ENCODE data around the gene ESR1. TPM values are rescaled to one million over a fixed set of nuclear protein-coding genes. Genes with fewer than 3 reads are reported as not detected.
"Not testable (repeated sequence)": the region's sequence is repeated elsewhere in the genome, so short reads cannot be mapped to it uniquely, and the experiment has no call there.

ESR1 gene
- total RNA-seq, 1 donor from 2014 or later = 0.05 TPM

DNA sequence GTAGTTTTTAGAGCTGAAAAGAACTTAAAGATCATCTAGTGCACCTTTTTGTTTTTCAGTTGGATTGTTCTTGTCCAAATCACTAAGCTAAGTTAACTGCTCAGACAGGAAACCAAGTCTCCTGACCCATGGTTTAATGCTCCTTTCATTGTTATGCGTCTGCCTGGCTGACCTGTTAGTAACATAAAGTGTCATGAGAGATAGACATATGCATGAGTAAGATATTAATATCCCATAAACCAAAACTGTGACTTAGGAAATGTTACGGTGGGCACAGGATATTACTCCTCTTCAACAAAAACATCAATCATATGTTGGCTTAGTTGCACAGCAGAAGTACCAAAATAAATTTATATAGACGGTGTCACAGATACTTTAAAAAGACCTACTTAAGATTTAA lies 84.0 kb downstream of the ESR1 start:
- no peaks in the 10 kb centered on the region for H3K36me3 Mint-ChIP-seq (ENCODE audit: low read depth, unreplicated experiment)
- DNase-seq (ENCODE audit: low read depth) (no peak), FAIRE-seq (no peak)
- no peaks in the 10 kb centered on the region for H3K9me3 ChIP-seq (ENCODE audit: insufficient read depth, low read depth, low read length)
- no peaks in the 10 kb centered on the region for H3K4me1 ChIP-seq (ENCODE audit: insufficient read depth, low read length)
- H3K9me3 Mint-ChIP-seq (ENCODE audit: unreplicated experiment) = no peaks in the 10 kb centered on the region
- H3K4me3 Mint-ChIP-seq (ENCODE audit: unreplicated experiment) = no peak overlapping the region
- H4K20me1 ChIP-seq (ENCODE audit: insufficient read depth, low read length) = no peaks in the 10 kb centered on the region
- no peak overlapping the region for H3K27ac ChIP-seq (ENCODE audit: low read depth, low read length)
- no peaks in the 10 kb centered on the region for H3K27me3 Mint-ChIP-seq (ENCODE audit: low read depth, unreplicated experiment)
- H3K79me2 ChIP-seq (ENCODE audit: insufficient read depth, low read length) = no peaks in the 10 kb centered on the region
- no peak overlapping the region for H3K27ac Mint-ChIP-seq (ENCODE audit: unreplicated experiment)
- H3K4me1 Mint-ChIP-seq (ENCODE audit: low read depth, unreplicated experiment) = no peaks in the 10 kb centered on the region
- no peak overlapping the region for H2AFZ ChIP-seq (ENCODE audit: low read depth, low read length)
- no peak overlapping the region for H3K9ac ChIP-seq (ENCODE audit: low read length)
- no peak overlapping the region for H3K4me3 ChIP-seq (ENCODE audit: insufficient read depth, low read depth, low read length)
- no peaks in the 10 kb centered on the region for H3K36me3 ChIP-seq (ENCODE audit: insufficient read depth, low read length)
- no peaks in the 10 kb centered on the region for H3K27me3 ChIP-seq (ENCODE audit: insufficient read depth, low read length)
- TF ChIP-seq, protein P1, sequence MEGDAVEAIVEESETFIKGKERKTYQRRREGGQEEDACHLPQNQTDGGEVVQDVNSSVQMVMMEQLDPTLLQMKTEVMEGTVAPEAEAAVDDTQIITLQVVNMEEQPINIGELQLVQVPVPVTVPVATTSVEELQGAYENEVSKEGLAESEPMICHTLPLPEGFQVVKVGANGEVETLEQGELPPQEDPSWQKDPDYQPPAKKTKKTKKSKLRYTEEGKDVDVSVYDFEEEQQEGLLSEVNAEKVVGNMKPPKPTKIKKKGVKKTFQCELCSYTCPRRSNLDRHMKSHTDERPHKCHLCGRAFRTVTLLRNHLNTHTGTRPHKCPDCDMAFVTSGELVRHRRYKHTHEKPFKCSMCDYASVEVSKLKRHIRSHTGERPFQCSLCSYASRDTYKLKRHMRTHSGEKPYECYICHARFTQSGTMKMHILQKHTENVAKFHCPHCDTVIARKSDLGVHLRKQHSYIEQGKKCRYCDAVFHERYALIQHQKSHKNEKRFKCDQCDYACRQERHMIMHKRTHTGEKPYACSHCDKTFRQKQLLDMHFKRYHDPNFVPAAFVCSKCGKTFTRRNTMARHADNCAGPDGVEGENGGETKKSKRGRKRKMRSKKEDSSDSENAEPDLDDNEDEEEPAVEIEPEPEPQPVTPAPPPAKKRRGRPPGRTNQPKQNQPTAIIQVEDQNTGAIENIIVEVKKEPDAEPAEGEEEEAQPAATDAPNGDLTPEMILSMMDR (IDR thresholded peaks at IDR 0.05; ENCODE audit: insufficient read depth, low read depth, low read length) = no peak
- no peak for TF ChIP-seq EZH2 (IDR thresholded peaks at IDR 0.05; ENCODE audit: insufficient read depth, low read length)
- H3K4me2 ChIP-seq (ENCODE audit: low read length) = no peak overlapping the region

DNA sequence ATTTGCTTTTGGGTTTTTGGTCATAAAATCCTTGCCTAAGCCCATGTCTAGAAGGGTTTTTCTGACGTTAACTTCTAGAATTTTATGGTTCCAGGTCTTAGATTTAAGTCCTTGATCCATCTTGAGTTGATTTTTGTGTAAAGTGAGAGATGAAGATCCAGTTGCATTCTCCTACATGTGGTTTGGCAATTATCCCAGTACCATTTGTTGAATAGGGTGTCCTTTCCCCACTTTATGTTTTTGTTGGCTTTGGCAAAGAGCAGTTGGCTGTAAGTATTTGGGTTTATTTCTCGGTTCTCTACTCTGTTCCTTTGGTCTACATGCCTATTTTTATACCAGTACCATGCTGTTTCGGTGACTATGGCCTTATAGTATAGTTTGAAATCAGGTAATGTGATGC lies 86.9 kb downstream of the ESR1 start:
- not testable (repeated sequence) for H3K79me2 ChIP-seq (ENCODE audit: insufficient read depth, low read length); H3K4me1 ChIP-seq (ENCODE audit: insufficient read depth, low read length); H3K27me3 Mint-ChIP-seq (ENCODE audit: low read depth, unreplicated experiment); H3K9ac ChIP-seq (ENCODE audit: low read length); H3K4me2 ChIP-seq (ENCODE audit: low read length); H3K27ac ChIP-seq (ENCODE audit: low read depth, low read length); H4K20me1 ChIP-seq (ENCODE audit: insufficient read depth, low read length); H3K27me3 ChIP-seq (ENCODE audit: insufficient read depth, low read length); H3K9me3 Mint-ChIP-seq (ENCODE audit: unreplicated experiment); H3K27ac Mint-ChIP-seq (ENCODE audit: unreplicated experiment); H3K4me3 ChIP-seq (ENCODE audit: insufficient read depth, low read depth, low read length); H3K36me3 Mint-ChIP-seq (ENCODE audit: low read depth, unreplicated experiment); FAIRE-seq; H3K36me3 ChIP-seq (ENCODE audit: insufficient read depth, low read length); H3K9me3 ChIP-seq (ENCODE audit: insufficient read depth, low read depth, low read length); H3K4me1 Mint-ChIP-seq (ENCODE audit: low read depth, unreplicated experiment); H3K4me3 Mint-ChIP-seq (ENCODE audit: unreplicated experiment); H2AFZ ChIP-seq (ENCODE audit: low read depth, low read length)
- DNase-seq (ENCODE audit: low read depth) = peak; percentile 23

DNA sequence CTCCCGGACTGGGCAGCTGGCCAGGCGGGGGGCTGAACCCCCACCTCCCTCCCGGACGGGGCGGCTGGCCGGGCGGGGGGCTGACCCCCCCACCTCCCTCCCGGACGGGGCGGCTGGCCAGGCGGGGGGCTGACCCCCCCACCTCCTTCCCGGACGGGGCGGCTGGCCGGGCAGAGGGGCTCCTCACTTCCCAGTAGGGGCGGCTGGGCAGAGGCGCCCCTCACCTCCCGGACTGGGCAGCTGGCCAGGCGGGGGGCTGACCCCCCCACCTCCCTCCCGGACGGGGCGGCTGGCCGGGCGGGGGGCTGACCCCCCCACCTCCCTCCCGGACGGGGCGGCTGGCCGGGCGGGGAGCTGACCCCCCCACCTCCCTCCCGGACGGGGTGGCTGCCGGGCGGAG lies 91.7 kb downstream of the ESR1 start:
- DNase-seq (ENCODE audit: low read depth); H3K79me2 ChIP-seq (ENCODE audit: insufficient read depth, low read length); H3K4me2 ChIP-seq (ENCODE audit: low read length); H3K36me3 Mint-ChIP-seq (ENCODE audit: low read depth, unreplicated experiment); H3K9me3 Mint-ChIP-seq (ENCODE audit: unreplicated experiment); H3K4me1 ChIP-seq (ENCODE audit: insufficient read depth, low read length); H2AFZ ChIP-seq (ENCODE audit: low read depth, low read length); H3K9ac ChIP-seq (ENCODE audit: low read length); FAIRE-seq; H3K36me3 ChIP-seq (ENCODE audit: insufficient read depth, low read length); H3K27ac ChIP-seq (ENCODE audit: low read depth, low read length); H3K27me3 ChIP-seq (ENCODE audit: insufficient read depth, low read length); H3K9me3 ChIP-seq (ENCODE audit: insufficient read depth, low read depth, low read length); H3K27me3 Mint-ChIP-seq (ENCODE audit: low read depth, unreplicated experiment); H3K4me3 ChIP-seq (ENCODE audit: insufficient read depth, low read depth, low read length); H3K4me1 Mint-ChIP-seq (ENCODE audit: low read depth, unreplicated experiment); H4K20me1 ChIP-seq (ENCODE audit: insufficient read depth, low read length); H3K27ac Mint-ChIP-seq (ENCODE audit: unreplicated experiment); H3K4me3 Mint-ChIP-seq (ENCODE audit: unreplicated experiment): not testable (repeated sequence)

DNA sequence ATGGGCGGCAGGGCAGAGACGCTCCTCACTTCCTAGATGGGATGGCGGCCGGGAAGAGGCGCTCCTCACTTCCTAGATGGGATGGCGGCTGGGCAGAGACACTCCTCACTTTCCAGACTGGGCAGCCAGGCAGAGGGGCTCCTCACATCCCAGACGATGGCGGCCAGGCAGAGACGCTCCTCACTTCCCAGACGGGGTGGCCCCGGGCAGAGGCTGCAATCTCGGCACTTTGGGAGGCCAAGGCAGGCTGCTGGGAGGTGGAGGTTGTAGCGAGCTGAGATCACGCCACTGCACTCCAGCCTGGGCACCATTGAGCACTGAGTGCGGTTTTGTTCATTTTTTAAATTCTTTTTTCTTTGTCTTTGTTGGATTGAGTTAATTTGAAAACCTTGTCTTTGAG lies 92.3 kb downstream of the ESR1 start:
- H3K4me3 Mint-ChIP-seq (ENCODE audit: unreplicated experiment); H3K27ac Mint-ChIP-seq (ENCODE audit: unreplicated experiment); DNase-seq (ENCODE audit: low read depth); H2AFZ ChIP-seq (ENCODE audit: low read depth, low read length); H3K9me3 ChIP-seq (ENCODE audit: insufficient read depth, low read depth, low read length); H3K4me3 ChIP-seq (ENCODE audit: insufficient read depth, low read depth, low read length); FAIRE-seq; H3K4me2 ChIP-seq (ENCODE audit: low read length); H3K27me3 ChIP-seq (ENCODE audit: insufficient read depth, low read length); H3K27me3 Mint-ChIP-seq (ENCODE audit: low read depth, unreplicated experiment); H3K4me1 Mint-ChIP-seq (ENCODE audit: low read depth, unreplicated experiment); H3K9ac ChIP-seq (ENCODE audit: low read length); H3K36me3 ChIP-seq (ENCODE audit: insufficient read depth, low read length); H3K36me3 Mint-ChIP-seq (ENCODE audit: low read depth, unreplicated experiment); H3K27ac ChIP-seq (ENCODE audit: low read depth, low read length); H4K20me1 ChIP-seq (ENCODE audit: insufficient read depth, low read length); H3K79me2 ChIP-seq (ENCODE audit: insufficient read depth, low read length); H3K4me1 ChIP-seq (ENCODE audit: insufficient read depth, low read length); H3K9me3 Mint-ChIP-seq (ENCODE audit: unreplicated experiment): not testable (repeated sequence)
